GM20000 (cell line): Measurements from ENCODE around the gene SRGAP2C.
"Not testable (repeated sequence)": the region's sequence is repeated elsewhere in the genome, so short reads cannot be mapped to it uniquely, and the experiment has no call there.

Source experiments
- DNase-seq: peaks from one replicate; pipeline ENCODE4 v3.0.0; 2012; ENCODE audit warnings: low spot score

Gene SRGAP2C

GRCh38 chr1:121227544-121228330, 43.0 kb downstream of the SRGAP2C start:
- not testable (repeated sequence) for DNase-seq

DNA sequence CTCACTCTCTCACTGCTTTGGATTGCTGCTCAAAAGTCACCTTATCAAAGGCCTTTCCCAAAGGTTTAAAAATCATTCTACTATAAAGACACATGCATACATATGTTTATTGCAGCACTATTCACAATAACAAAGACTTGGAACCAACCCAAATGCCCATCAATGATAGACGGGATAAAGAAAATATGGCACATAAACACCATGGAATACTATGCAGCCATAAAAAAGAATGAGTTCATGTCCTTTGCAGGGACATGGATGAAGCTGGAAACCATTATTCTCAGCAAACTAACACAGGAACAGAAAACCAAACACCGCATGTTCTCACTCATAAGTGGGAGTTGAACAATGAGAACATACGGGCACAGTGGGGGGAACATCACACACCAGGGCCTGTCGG, 45.9 kb downstream of the SRGAP2C start:
- not testable (repeated sequence) for DNase-seq

GRCh38 chr1:121232445-121233125, 47.8 kb downstream of the SRGAP2C start:
- not testable (repeated sequence) for DNase-seq

DNA sequence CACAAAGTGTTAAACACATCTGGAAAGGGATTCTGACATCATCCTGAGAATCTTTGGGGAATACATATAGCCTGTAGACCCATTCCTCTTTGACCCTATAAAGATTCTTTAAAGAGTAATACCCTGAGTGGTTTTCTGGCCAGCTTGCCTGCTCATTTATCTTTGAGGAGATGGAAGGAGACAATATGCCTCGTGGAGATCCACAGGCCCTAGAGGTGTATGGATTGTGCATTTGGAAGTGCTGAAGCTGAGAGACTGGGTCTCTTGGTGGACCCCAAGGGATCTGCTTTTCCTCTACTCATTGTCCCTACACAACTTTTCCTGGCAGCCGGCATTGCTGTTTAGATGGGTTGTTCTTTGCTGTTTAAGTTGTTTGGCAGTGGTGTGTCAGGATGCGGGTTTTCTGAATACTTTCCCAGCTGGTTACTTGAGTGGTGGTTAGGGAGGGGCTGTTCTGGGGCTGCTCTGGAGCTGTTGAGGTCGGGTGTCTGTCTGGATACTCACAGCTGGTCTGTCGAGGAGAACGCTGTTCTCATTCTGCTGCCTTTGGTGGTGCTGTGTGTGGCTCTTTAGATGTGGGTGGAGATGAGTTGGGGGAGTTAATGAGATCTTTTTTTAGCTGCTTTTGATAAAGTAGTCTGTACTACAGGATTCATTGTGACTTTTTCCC, 49.5 kb downstream of the SRGAP2C start:
- DNase-seq: not testable (repeated sequence)

DNA sequence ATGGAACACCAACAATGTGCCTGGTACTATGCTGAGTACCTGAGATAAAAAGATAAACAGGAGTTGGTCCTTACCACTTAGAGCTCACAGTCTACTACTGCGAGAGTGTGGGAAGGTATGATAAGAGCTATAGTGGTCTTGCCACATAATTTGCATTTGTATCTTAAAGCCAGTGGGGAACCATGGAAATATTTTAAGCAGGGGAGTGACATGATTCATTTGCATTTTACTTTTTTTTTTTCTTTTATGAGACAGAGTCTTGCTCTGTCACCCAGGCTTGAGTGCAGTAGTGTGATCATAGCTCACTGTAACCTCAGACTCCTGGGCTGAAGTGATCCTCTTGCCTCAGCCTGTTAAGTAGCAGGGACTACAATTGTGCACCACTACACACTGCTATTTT, 53.6 kb downstream of the SRGAP2C start:
- not testable (repeated sequence) for DNase-seq

GRCh38 chr1:121243913-121244312, 59.1 kb downstream of the SRGAP2C start:
- not testable (repeated sequence) for DNase-seq

DNA sequence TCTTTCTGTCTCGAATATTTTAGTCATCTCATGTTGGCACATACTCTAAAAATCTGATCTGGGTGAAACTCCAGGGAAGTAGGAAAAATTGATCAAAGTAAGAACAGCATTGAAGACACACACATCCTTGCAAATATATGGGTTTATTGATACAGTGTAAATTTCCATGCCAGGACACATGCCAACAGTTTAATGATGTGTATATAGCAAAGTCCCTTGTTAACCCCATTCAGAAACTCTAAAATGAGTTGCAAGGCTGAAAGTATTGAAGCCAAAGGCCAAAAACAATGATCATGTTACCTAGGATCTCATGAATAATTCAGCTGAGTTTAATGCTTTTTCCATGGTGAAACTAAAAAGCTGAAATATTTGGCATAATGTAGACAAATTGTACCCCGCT, 61.6 kb downstream of the SRGAP2C start:
- not testable (repeated sequence) for DNase-seq

DNA sequence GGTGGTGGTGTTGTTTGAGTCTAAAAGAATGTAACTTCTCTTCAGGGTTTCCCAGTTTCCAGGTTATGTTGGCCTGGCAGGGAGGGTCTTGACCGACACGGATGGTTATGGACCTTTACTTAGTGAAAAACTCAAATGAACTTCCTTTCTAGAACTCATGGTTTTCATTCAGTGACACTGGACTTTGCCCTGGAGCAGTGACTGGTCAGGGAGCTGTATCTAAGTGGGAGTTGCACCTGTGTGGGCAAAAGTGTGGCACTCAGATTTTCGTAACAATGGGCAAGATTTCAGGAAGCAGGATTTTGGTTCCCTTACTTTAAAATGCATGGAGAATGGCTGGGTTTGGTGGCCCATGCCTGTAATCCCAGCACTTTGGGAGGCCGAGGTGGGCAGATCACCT, 67.9 kb downstream of the SRGAP2C start:
- DNase-seq: not testable (repeated sequence)

DNA sequence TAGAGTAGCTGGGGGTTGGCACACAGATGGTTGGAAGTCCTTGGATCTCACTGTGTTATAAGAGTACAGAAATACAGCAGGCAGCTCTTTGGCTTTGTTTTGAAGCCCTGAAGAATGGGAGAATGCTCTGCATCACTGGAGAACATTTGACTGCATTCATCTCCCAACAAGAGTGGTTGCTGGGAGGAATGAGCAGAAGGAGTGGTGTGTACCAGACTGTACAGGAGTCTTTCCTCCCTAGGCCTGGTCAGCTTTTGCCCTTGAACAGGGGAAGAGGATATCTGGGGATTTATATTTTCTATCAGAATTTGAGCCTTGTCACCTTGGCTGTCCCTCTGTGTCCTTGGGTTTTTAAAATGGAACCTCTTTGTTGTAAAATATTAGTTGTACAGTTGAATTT, 69.8 kb downstream of the SRGAP2C start:
- not testable (repeated sequence) for DNase-seq

DNA sequence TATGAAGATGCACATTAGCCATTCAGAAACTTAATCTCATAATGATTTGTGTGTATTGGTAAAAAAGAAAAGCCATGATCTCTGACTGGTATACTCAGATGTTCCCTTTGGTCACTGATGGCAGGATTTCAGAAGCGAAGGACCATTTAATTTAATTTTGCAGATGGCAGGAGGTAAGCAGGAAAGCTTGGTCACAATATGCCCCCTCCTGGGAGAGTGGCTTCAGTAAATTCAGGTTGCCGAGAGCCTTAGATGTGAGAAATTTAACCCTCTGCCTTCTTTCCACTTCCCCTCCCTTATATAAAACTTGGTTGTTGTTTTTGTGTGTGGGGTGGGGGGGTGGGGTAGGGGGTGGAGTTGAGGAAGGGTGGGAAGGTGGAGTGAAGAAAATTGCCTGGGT, 72.9 kb downstream of the SRGAP2C start:
- DNase-seq: not testable (repeated sequence)

- not testable (repeated sequence) for DNase-seq
Measured at GRCh38 chr1:121258134-121258533, 73.4 kb downstream of the SRGAP2C start.

GRCh38 chr1:121260205-121260604, 75.4 kb downstream of the SRGAP2C start:
- not testable (repeated sequence) for DNase-seq

- not testable (repeated sequence) for DNase-seq
Measured at GRCh38 chr1:121262163-121262562, 77.4 kb downstream of the SRGAP2C start.

DNA sequence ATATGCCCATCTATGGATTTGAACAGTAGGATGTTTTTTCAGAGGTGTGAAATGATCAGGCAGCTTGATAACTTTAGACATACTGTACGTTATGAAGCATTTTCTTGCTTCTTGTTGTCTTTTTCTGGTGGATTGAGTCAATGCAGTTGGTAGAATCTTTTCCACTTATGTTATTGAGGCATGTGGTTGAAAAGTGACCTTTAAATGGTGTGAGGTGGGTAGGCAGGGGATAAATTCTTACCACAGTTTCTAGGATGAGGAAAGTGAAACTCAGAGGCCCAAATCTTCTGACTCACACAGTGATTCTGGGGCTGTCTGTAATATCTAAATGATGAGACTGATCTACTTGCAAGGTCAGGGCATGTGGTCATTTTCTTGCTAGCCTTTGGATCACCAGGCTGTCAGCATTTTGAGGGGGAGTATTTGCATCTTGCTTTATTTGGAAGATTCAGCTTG, 79.0 kb downstream of the SRGAP2C start:
- not testable (repeated sequence) for DNase-seq

GRCh38 chr1:121267072-121267471, 82.3 kb downstream of the SRGAP2C start:
- not testable (repeated sequence) for DNase-seq

- DNase-seq: not testable (repeated sequence)
Measured at GRCh38 chr1:121269309-121269708, 84.5 kb downstream of the SRGAP2C start.

- DNase-seq: not testable (repeated sequence)
Measured at GRCh38 chr1:121269973-121270372, 85.2 kb downstream of the SRGAP2C start.

- not testable (repeated sequence) for DNase-seq
Measured at GRCh38 chr1:121271143-121271715, 86.5 kb downstream of the SRGAP2C start.

DNA sequence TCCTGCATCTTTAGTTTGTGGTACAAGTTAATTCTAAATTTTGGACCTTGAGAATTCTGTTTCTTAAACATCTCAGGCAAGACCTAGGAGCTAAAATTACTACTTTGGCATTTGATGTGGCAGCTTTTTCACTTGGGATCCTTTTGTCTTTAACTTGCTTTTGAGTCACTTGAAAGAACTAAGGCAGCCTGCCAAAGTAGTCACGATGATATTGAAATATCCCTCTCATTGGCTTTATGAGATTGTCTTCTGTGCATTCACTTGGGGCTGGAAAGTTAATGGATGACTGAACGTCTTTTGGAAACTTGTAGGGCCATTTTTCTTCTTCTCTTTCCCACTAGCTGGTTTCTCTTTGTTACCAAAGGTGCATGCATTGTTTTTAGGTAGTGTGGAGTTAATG, 90.7 kb downstream of the SRGAP2C start:
- not testable (repeated sequence) for DNase-seq

DNA sequence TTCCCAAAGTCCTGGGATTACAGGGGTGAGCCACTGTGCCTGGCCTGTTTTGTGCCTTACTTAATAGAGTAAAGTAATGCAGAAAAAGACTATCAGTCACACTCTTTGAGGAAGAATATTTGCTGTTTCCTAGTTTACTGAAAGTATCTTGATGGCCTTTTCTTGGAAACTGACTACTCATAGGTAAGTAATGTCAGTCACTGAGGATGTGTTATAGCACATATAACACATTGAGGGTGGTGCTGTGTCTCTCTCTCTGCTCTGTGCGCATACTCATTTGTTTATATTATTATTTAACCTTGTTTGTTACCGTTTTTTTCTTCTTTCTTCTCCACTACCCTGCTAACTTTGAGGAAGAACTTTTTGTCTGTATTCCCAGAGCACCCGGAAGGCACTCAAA, 93.4 kb downstream of the SRGAP2C start:
- not testable (repeated sequence) for DNase-seq

DNA sequence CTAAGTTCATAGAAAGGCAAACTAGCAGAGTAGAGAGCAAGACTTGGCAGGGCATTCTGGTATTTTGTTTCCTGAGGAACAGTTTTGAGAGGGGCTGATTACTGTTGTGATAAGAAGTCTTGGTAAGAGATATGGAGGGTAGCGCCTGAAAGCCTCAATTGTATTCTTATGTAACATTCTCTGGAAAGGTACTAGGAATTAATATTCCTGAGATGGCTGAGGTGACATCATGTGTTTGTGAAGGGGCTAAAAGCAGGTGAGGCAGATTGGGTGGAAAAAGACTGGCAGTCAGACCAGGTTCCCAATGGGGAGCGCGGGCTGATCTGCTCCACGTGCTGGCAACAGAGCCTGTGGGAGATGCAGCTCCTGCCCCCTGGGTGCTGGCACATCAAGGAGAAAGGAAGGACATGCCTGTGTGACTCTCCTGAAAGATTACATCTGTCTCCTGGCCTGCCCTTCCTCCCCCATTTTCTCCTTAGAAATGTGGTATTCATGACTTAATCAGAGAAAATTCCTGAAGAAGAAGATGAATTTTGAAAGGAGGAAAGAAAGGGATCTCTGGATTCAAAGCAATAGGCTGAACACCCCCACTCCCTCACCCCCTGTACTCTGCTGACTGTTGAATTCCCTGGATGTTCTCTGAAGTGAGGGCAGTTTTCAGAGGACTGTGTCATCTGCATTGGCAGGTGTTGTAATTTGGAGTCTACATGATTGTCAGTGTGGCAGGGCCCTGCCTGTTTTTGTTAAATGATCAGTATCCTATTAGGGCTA, 94.2 kb downstream of the SRGAP2C start:
- DNase-seq: not testable (repeated sequence)
